AG04450 (cell line): ENCODE data around the gene NDST4. TPM values are rescaled to one million over a fixed set of nuclear protein-coding genes. Genes with fewer than 3 reads are reported as not detected.

Source experiments
- CTCF ChIA-PET: fragments of 300-600, 350-600 bp; formaldehyde crosslinking; extraction: SDS; loops from one replicate; lab custom pipeline; 2022; ENCODE audit warnings: antibody characterized with exemption, inconsistent platforms; lab: Charles Lee
- POLR2A ChIA-PET: fragments of 350-600 bp; formaldehyde crosslinking; extraction: SDS; loops from one replicate; lab custom pipeline; 2021; ENCODE audit warnings: antibody characterized with exemption, inconsistent platforms; lab: Yijun Ruan, JAX
- DNase-seq: peaks from one replicate; pipeline ENCODE4 v3.0.0-alpha.2; 2011; ENCODE audit warnings: low read depth, low spot score
- H3K27ac ChIP-seq: one replicate; pipeline ENCODE4 v1.5.1; 2012; ENCODE audit warnings: low read depth, low read length, control low read depth
- H3K27me3 ChIP-seq: one replicate; pipeline ENCODE4 v1.6.0; 2012; ENCODE audit warnings: low read length; ENCODE audit not compliant: control insufficient read depth, insufficient read depth
- H3K4me3 ChIP-seq: 2 replicates; pipeline ENCODE4 v1.5.1; 2011; ENCODE audit warnings: mild to moderate bottlenecking, low read depth, low read length, control low read depth
- H3K9me3 ChIP-seq: 2 replicates; pipeline ENCODE4 v1.5.1; 2012; ENCODE audit warnings: low read length; ENCODE audit not compliant: control insufficient read depth, insufficient read depth
- CTCF ChIP-seq: IDR thresholded peaks from 2 replicates; pipeline ENCODE4 v1.5.1; 2011; ENCODE audit warnings: low read depth, low read length, control low read depth, inconsistent platforms
- polyA plus RNA-seq: library from polyadenylated mRNA; depleted of rRNA; stranded (reverse); fragments of >200 nt; gene quantifications from 2 replicates; pipeline ENCODE4 v1.2.3, GENCODE V29; 2011

Gene NDST4
- polyA plus RNA-seq, 1 experiment = not detected

GRCh38 chr4:114807759-114808404 is 305.5 kb downstream of the NDST4 start:
- H3K27me3 ChIP-seq = no peaks in the 10 kb centered on the region
- H3K4me3 ChIP-seq = no peak overlapping the region
- DNase-seq = no peak
- POLR2A ChIA-PET = no interaction called here
- TF ChIP-seq CTCF = peak; percentile 83
- H3K27ac ChIP-seq = no peak overlapping the region
- H3K9me3 ChIP-seq = no peaks in the 10 kb centered on the region
- CTCF ChIA-PET = interaction anchor here (0.6 to 3.4 kb wide), 16 partner anchors 8 to 959 kb away, joined by 3 to 26 read pairs (median 4); no protein-coding TSS in a partner anchor

- H3K9me3 ChIP-seq = no peaks in the 10 kb centered on the region
- TF ChIP-seq CTCF = no peak
- DNase-seq = no peak
- H3K27ac ChIP-seq = no peak overlapping the region
- POLR2A ChIA-PET = no interaction called here
- H3K4me3 ChIP-seq = no peak overlapping the region
- H3K27me3 ChIP-seq = no peaks in the 10 kb centered on the region
- CTCF ChIA-PET = interaction anchor here (1.0 to 3.4 kb wide), 8 partner anchors 8 to 31 kb away, joined by 3 to 26 read pairs (median 4); no protein-coding TSS in a partner anchor
Measured at GRCh38 chr4:114807357-114807756, 306.1 kb downstream of the NDST4 start.

- Histone ChIP-seq H3K27me3 (no peaks in the 10 kb centered on the region), H3K4me3 (no peak overlapping the region), H3K9me3 (no peaks in the 10 kb centered on the region), H3K27ac (no peak overlapping the region)
- POLR2A ChIA-PET = no interaction called here
- TF ChIP-seq CTCF = no peak
- CTCF ChIA-PET = no interaction called here
- no peak for DNase-seq
Measured at GRCh38 chr4:114791976-114792375, 321.4 kb downstream of the NDST4 start.

GRCh38 chr4:114785570-114785969 is 327.9 kb downstream of the NDST4 start:
- ChIA-PET CTCF (no interaction called here), POLR2A (no interaction called here)
- no peaks in the 10 kb centered on the region for H3K9me3 ChIP-seq
- H3K27me3 ChIP-seq = no peaks in the 10 kb centered on the region
- H3K27ac ChIP-seq = no peak overlapping the region
- no peak for DNase-seq
- H3K4me3 ChIP-seq = no peak overlapping the region
- TF ChIP-seq CTCF = no peak

GRCh38 chr4:114783215-114783595 is 330.2 kb downstream of the NDST4 start:
- no peak for DNase-seq
- POLR2A ChIA-PET = no interaction called here
- TF ChIP-seq CTCF = no peak
- H3K4me3 ChIP-seq = no peak overlapping the region
- H3K27ac ChIP-seq = no peak overlapping the region
- no peaks in the 10 kb centered on the region for H3K27me3 ChIP-seq
- H3K9me3 ChIP-seq = no peaks in the 10 kb centered on the region
- CTCF ChIA-PET = interaction anchor here (0.7 kb wide), 1 partner anchor 25 kb away, joined by 3 read pairs; no protein-coding TSS in a partner anchor
